Ovary (tissue), 3 donors: ENCODE measurements around the gene DLX1.

Source experiments
- POLR2A ChIP-seq: fragments of 450-650 bp; IDR thresholded peaks from one replicate; pipeline ENCODE4 v1.6.1; 2017; ENCODE audit warnings: antibody characterized with exemption, mild to moderate bottlenecking, moderate library complexity
- TF ChIP-seq, protein P1 (sequence below), 3 donors: fragments of 450-650 bp in 2 of 3; fragments of 200-600 bp in 1 of 3; IDR thresholded peaks; one replicate each; pipeline versions ENCODE4 v1.5.1 to v1.8.0; 2016 to 2022; ENCODE audit warnings: antibody characterized with exemption in 3 of 3, mild to moderate bottlenecking in 1 of 3
- donor health status: DM: no; HTN: no; CAD: no.

DNA sequence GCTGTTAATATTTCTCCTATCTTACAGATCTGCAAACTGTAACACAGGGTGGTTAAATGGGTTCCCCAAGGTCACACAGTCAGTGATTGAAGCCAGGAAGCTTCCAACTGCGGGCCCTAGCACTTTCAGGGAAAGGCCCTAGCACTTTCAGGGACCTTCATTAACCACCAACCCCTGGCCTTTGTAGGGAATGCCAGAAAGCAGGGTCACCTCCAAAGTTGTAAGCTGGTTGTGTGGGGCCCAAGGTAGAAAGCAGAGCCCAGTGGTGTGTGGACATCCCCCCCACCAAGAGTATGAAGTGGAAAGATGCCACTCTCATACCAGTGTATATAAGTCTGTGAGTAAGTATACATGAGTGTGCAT, 13.0 kb downstream of the DLX1 start:
- TF ChIP-seq, protein P1, sequence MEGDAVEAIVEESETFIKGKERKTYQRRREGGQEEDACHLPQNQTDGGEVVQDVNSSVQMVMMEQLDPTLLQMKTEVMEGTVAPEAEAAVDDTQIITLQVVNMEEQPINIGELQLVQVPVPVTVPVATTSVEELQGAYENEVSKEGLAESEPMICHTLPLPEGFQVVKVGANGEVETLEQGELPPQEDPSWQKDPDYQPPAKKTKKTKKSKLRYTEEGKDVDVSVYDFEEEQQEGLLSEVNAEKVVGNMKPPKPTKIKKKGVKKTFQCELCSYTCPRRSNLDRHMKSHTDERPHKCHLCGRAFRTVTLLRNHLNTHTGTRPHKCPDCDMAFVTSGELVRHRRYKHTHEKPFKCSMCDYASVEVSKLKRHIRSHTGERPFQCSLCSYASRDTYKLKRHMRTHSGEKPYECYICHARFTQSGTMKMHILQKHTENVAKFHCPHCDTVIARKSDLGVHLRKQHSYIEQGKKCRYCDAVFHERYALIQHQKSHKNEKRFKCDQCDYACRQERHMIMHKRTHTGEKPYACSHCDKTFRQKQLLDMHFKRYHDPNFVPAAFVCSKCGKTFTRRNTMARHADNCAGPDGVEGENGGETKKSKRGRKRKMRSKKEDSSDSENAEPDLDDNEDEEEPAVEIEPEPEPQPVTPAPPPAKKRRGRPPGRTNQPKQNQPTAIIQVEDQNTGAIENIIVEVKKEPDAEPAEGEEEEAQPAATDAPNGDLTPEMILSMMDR (IDR thresholded peaks at IDR 0.05), result no peak
- no peak for TF ChIP-seq POLR2A
